ENCODE measurements around the gene HNF1A.
"Not testable (repeated sequence)": the region's sequence is repeated elsewhere in the genome, so short reads cannot be mapped to it uniquely, and the experiment has no call there.

The HNF1A gene

GRCh38 chr12:120978296-120979219 lies at the start of gene HNF1A:
Gene HNF1A (plus strand): TSS chr12:120978543. CDS start chr12:120978769, 226 bp downstream.
- no peak for DNase-seq

- no peak for DNase-seq
Observed at GRCh38 chr12:120928864-120929652, 49.3 kb upstream of the HNF1A start.

- no peak for DNase-seq
Observed at GRCh38 chr12:120930032-120930431, 48.3 kb upstream of the HNF1A start.

DNA sequence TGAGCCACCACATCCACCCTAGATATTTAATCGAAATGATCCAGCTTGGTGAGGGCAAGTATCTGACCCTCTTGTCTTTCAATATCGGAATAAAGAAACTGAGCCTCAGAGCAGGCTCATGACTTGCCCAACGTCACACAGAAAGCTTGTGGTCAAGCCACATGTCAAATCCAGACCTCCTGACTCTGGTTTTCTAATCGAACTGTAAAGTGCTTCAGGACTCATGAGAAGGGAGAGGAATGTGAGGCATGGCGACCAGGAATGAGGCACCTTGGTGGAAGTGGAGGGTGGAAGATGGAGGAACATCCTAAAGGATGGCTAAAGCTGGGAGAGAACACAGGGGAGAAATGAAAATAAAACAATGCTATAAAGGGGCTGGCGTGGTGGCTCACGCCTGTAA lies 46.3 kb upstream of the HNF1A start:
- no peak for DNase-seq

DNA sequence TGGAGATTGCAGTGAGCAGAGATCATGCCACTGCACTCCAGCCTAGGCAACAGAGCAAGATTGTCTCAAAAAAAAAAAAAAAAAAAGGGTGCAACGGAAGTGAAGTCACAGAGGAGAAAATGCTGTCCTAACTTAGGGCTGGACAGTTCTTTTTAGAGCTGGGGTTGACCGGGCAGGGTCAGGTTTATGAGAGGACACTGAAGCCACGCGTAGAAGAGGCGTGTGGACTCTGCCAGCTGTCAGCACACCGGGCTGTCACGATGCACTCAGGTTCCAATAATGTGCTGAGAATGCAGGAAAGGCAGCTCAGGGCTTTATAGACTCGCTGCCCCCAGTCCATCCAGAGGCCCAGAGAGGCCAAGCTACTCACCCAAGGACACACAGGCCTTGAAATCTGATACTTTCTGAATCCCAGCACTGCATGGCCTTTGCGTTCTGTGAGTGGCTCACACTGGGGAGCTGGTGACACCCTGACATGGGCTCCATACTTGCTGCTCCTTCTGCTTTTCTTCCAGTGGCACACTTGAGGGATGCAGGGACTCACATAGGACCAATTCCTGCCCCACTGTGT lies 45.3 kb upstream of the HNF1A start:
- no peak for DNase-seq

- no peak for DNase-seq
Observed at GRCh38 chr12:120933786-120934185, 44.6 kb upstream of the HNF1A start.

DNA sequence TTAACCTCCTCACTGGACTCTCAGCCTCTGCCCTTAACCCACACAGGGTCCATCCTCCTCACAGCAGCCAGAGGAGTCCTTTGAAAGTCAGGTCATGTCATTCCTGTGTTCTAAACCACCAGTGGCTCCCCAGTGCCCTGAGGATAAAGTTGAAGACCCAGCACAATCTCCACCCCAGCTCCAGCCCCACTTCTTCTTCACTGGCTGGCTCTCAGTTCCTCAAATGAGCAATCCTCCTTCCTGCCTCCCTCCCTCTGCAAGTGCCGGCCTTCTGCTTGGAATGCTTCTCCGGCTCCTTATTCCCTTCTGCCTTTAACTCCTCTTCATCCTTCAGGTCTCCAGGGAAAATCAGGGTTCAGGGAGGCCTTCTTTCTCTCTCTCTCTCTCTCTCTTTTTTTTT lies 42.1 kb upstream of the HNF1A start:
- DNase-seq, result no peak

GRCh38 chr12:120938496-120938895 lies 39.8 kb upstream of the HNF1A start:
- DNase-seq, result no peak

DNA sequence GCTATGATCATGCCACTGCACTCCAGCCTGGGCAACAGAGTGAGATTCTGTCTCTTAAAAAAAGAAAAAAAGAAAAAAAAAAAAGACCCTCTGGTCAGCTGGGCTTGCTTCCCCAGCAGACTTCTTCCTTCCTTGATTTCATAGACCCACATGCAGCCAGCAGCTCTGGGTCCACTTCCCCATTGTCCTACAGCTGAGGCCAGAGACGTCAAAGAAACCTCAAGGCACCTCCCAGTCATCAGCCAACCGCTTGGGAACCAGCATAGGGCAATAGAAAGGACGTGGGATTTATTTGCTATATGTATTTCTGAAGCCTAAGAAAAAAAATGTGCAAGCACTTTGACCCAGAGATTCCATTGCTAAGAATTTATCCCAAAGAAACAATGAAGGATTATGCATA lies 38.8 kb upstream of the HNF1A start:
- no peak for DNase-seq

DNA sequence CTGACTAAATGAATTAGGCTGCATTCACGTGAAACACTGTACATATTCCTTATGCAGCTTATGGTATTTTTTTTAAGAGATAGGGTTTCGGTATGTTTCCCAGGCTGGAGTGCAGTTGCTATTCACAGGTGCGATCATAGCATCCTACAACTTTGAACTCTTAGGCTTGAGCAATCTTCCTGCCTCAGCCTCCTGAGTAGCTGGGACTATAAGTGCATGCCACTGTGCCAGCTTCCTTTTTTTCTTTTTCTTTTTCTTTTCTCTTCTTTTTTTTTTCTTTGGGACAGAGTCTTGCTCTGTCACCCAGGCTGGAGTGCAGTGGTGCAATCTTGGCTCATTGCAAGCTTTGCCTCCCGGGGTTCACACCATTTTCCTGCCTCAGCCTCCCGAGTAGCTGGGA lies 38.3 kb upstream of the HNF1A start:
- no peak for DNase-seq

DNA sequence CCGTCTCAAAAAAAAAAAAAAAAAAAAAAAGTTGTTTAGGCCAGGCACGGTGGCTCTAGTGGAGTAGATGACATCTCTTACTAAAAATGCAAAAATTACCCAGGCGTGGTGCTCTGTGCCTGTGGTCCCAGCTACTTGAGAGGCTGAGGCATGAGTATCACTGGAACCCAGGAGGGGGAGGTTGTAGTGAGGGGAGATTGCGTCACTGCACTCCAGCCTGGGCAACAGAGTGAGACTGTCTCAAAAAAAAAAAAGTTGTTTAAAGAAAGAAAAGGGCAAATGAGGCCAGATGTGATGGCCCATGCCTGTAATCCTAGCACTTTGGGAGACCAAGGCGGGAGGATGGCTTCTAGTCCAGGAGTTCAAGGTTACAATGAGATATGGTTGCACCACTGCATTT lies 37.5 kb upstream of the HNF1A start:
- DNase-seq, result no peak

DNA sequence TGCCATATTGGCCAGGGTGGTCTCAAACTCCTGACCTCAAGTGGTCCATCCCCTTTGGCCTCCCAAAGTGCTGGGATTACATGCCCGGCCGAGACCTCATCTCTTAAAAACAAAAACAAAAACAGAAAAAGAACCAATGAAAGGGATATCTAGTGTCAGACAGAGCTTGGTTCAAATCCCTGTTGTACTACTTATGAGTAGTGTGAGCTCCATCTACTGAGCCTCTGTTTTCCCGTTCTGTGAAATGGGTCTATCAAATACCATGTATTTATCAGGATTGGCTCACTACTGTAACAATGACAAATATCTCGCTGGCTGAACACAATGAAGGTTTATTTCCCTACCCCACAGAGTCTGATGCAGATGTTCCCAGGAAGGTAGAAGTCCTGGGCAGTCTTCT lies 36.9 kb upstream of the HNF1A start:
- DNase-seq, result no peak

- no peak for DNase-seq
Observed at GRCh38 chr12:120941846-120942405, 36.4 kb upstream of the HNF1A start.

DNA sequence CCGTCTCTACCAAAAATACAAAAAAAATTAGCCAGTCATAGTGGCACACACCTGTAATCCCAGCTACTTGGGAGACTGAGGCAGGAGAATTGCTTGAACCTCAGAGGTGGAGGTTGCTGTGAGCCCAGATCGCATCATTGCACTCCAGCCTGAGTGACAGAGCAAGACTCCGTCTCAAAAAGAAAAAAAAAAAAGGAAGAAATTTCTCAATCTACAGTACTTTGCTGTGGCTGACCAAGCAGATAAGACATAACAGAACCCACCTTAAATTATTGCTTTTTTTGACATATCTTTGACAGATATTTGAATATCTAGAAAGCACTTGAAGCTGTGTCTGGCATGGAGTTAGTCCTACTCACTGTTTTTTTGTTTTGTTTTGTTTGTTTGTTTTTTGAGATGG lies 34.9 kb upstream of the HNF1A start:
- DNase-seq, result no peak

DNA sequence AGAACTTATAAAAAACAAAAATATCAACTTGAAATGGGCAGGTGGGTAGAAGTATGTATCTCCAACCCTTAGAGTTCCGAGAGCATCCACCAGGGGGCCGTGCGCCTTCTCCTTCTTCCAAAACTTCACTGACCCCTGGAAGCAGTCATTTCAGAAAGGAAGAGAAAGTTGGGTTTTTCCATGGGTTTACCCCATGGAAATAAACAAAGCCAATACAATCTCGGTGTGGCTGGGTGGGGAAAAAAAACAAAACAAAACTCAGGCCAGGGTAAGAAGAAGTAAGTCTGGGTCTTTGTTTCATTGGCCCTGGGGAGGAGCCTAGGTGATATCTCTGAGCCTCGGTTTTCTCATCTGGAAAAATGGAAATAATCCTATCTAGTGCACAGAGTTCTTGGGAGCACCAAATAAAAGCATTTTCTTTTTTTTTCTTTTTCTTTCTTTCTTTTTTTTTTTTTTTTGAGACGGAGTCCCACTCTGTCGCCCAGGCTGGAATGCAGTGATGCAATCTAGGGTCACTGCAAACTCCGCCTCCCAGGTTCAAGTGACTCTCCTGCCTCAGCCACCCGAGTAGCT lies 33.6 kb upstream of the HNF1A start:
- peak; percentile 21 to 31 for DNase-seq

DNA sequence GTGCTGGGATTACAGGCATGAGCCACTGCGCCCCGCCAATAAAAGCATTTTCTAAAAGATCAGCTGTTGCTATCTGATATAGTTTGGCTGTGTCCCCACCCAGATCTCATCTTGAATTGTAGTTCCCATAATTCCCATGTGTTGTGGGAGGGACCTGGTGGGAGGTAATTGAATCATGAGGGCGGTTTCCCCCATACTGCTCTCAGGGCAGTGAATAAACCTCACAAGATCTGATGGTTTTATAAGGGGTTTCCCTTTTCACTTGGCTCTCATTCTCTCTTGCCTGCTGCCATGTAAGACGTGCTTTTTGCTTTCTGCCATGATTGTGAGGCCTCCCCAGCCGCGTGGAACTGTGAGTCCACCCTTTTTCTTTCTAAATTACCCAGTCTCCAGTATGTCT lies 32.8 kb upstream of the HNF1A start:
- DNase-seq, result not testable (repeated sequence)

- DNase-seq, result not testable (repeated sequence)
Observed at GRCh38 chr12:120950260-120950799, 28.0 kb upstream of the HNF1A start.

DNA sequence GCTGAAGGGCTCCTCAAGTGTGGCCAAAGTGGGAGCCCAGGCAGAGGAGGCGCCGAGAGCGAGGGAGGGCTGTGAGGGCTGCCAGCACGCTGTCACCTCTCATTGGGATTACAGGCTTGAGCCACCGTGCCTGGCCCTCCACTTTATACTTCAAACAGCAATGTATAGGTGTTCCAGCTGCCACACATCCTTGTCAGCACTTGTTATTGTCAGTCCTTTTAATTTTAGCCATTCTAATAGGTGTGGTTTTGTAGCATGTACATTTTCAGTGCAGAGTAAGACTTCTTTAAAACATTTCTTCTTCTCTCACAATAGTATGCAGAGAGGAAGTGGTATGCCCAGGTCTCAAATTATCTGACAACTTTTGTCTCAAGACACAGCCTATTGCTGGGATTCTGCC lies 27.5 kb upstream of the HNF1A start:
- DNase-seq, result no peak

DNA sequence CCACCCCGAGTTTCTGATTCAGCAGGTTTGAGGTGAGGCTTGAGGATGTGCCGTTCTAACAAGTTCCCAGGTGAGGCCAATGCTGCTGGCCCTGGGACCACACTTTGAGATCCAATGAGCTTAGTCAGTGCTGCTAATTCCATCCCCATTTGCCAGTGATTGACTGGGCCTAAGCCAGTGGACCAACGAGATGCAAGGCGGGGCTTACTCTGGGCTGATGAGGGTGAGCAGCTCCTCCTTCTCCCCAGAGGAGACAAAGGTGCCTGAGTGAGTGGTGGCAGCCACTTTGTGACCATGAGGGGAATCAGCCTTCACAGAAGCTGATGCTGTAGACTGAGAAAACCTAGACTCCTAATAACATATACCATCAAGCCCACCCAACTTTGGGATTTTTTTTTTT lies 23.1 kb upstream of the HNF1A start:
- DNase-seq, result no peak

GRCh38 chr12:120956579-120957300 lies 21.6 kb upstream of the HNF1A start:
- DNase-seq, result no peak

DNA sequence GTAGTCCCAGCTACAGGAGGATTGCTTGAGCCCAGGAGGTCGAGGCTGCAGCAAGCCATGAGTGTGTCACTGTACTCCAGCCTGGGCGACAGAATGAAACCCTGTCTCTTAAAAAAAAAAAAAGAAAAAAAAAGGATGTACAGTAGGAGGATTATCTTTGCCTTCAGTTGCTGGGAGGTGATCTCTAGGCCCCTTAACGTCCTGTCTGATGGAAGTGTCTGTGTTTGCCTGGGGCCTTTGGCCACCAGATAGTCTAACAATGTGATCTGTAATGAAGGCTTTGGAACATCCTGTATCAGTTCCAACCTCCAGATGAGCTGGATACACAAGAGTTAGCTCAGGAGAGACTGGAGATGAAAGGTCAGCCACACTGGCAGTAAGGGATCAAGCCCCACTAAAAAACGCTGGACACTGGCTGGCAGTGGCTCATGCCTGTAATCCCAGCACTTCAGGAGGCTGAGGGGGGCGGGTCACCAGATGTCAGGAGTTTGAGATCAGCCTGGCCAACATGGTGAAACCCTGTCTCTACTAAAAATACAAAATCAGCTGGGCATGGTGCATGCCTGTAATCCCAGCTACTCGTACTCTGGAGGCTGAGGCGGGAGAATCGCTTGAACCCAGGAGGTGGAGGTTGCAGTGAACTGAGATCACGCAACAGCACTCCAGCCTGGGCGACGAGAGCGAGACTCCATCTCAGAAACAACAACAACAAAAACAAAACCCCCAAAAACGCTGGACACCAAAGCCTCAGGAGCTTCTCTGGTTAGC lies 19.0 kb upstream of the HNF1A start:
- DNase-seq, result no peak

All from SHP77 (cell line).